Measurements from ENCODE around the gene RTP2. TPM values are rescaled to one million over a fixed set of nuclear protein-coding genes. Genes with fewer than 3 reads are reported as not detected.

Gene RTP2
- total RNA-seq, 1 experiment from 2014 or later, result not detected

- intact Hi-C loops (cut with micrococcal nuclease), result no loop called here
- H3K36me3 Mint-ChIP-seq (ENCODE audit: insufficient read depth, unreplicated experiment), result no peaks in the 10 kb centered on the region
- POLR2A ChIA-PET, result interaction anchor here (0.6 kb wide), 1 partner anchor 97 kb away, joined by 3 read pairs; no protein-coding TSS in a partner anchor
- H3K9me3 Mint-ChIP-seq (ENCODE audit: unreplicated experiment), result no peaks in the 10 kb centered on the region
- H3K4me1 Mint-ChIP-seq (ENCODE audit: insufficient read depth, unreplicated experiment), result no peaks in the 10 kb centered on the region
- peaks cover 88% of the 10 kb centered on the region for H3K27me3 Mint-ChIP-seq (ENCODE audit: insufficient read depth, unreplicated experiment)
- no peak overlapping the region for H3K27ac Mint-ChIP-seq (ENCODE audit: low read depth, unreplicated experiment)
- CTCF ChIA-PET, result interaction anchor here (1.2 kb wide), 1 partner anchor 332 kb away, joined by 3 read pairs; no protein-coding TSS in a partner anchor
- BruUV-seq (replicated peaks), result no TSS peak
- TF ChIP-seq CTCF (IDR thresholded peaks at IDR 0.05; ENCODE audit: unreplicated experiment), result no peak
- DNase-seq (ENCODE audit: unreplicated experiment), result no peak
- H3K4me3 Mint-ChIP-seq (ENCODE audit: unreplicated experiment), result no peak overlapping the region
Measured at GRCh38 chr3:187651282-187651681, 51.1 kb downstream of the RTP2 start.

Other genes starting within 250 kb of the RTP2 start
- not detected in 2 replicates for gene SST, start 32.2 kb downstream of the RTP2 start, total RNA-seq (2022)
- gene BCL6, start 42.9 kb upstream of the RTP2 start, total RNA-seq (2022), result 16.4 and 20.9 TPM in 2 replicates